Astrocyte (in vitro differentiated cells and primary cell): ENCODE measurements around the gene PLEKHA7.

Experiments used
- EZH2 ChIP-seq: IDR thresholded peaks from 2 replicates; pipeline ENCODE4 v1.6.1; 2012; ENCODE audit warnings: mild to moderate bottlenecking, low read length, inconsistent platforms; ENCODE audit not compliant: insufficient read depth
- TF ChIP-seq, protein P1 (sequence below): IDR thresholded peaks from 2 replicates; pipeline ENCODE4 v1.5.1; 2011; ENCODE audit warnings: low read depth, mild to moderate bottlenecking, inconsistent platforms, low read length, moderate library complexity; ENCODE audit not compliant: insufficient read depth

GRCh38 chr11:17020831-17021230 lies 6.6 kb upstream of the PLEKHA7 start:
- TF ChIP-seq, protein P1, sequence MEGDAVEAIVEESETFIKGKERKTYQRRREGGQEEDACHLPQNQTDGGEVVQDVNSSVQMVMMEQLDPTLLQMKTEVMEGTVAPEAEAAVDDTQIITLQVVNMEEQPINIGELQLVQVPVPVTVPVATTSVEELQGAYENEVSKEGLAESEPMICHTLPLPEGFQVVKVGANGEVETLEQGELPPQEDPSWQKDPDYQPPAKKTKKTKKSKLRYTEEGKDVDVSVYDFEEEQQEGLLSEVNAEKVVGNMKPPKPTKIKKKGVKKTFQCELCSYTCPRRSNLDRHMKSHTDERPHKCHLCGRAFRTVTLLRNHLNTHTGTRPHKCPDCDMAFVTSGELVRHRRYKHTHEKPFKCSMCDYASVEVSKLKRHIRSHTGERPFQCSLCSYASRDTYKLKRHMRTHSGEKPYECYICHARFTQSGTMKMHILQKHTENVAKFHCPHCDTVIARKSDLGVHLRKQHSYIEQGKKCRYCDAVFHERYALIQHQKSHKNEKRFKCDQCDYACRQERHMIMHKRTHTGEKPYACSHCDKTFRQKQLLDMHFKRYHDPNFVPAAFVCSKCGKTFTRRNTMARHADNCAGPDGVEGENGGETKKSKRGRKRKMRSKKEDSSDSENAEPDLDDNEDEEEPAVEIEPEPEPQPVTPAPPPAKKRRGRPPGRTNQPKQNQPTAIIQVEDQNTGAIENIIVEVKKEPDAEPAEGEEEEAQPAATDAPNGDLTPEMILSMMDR, result no peak
- TF ChIP-seq EZH2, result no peak
